ENCODE results near the gene POLR1A.

POLR1A gene

GRCh38 chr2:86052265-86052664, 53.4 kb downstream of the POLR1A start:
- H4K20me1 ChIP-seq (ENCODE audit: insufficient read depth, low read length, poor library complexity, severe bottlenecking), result no peaks in the 10 kb centered on the region
- no peaks in the 10 kb centered on the region for H3F3A ChIP-seq (ENCODE audit: low read depth)
- H3K9me2 ChIP-seq (replicated peaks; ENCODE audit: low read depth, low read length), result no peaks in the 10 kb centered on the region
- no peaks in the 10 kb centered on the region for H3K4me1 ChIP-seq (ENCODE audit: insufficient read depth, low read length, poor library complexity, severe bottlenecking)
- H3K36me3 ChIP-seq (ENCODE audit: insufficient read depth, low read length), result peaks cover 83% of the 10 kb centered on the region; the same call in 1 of the 2 replicates
- H3K79me2 ChIP-seq (ENCODE audit: insufficient read depth, low read length), result no peaks in the 10 kb centered on the region
- no peaks in the 10 kb centered on the region for H3K9me3 ChIP-seq (ENCODE audit: insufficient read depth, low read depth, low read length)
- H3K27me3 ChIP-seq (ENCODE audit: insufficient read depth, low read length, poor library complexity, severe bottlenecking), result no peaks in the 10 kb centered on the region
- no peak overlapping the region for H3K4me3 ChIP-seq (ENCODE audit: low read length, poor library complexity, severe bottlenecking)
- H2AFZ ChIP-seq (ENCODE audit: low read length), result no peak overlapping the region
- H3K9ac ChIP-seq (ENCODE audit: low read depth, low read length, poor library complexity, severe bottlenecking), result no peak overlapping the region
- H3K4me2 ChIP-seq (ENCODE audit: low read depth, low read length, poor library complexity, severe bottlenecking), result no peak overlapping the region
- TF ChIP-seq CTCF (conservative IDR thresholded peaks at IDR 0.05; ENCODE audit: low read length) (no peak), EZH2phosphoT487 (IDR thresholded peaks at IDR 0.05; ENCODE audit: borderline replicate concordance) (no peak)

- Histone ChIP-seq H3K9me3 (ENCODE audit: insufficient read depth, low read depth, low read length) (no peaks in the 10 kb centered on the region), H3K9me2 (replicated peaks; ENCODE audit: low read depth, low read length) (no peaks in the 10 kb centered on the region), H3F3A (ENCODE audit: low read depth) (no peaks in the 10 kb centered on the region), H2AFZ (ENCODE audit: low read length) (no peak overlapping the region), H3K27me3 (ENCODE audit: insufficient read depth, low read length, poor library complexity, severe bottlenecking) (no peaks in the 10 kb centered on the region), H3K9ac (ENCODE audit: low read depth, low read length, poor library complexity, severe bottlenecking) (no peak overlapping the region), H3K36me3 (ENCODE audit: insufficient read depth, low read length) (peaks cover 86% of the 10 kb centered on the region; the same call in 1 of the 2 replicates), H3K4me1 (ENCODE audit: insufficient read depth, low read length, poor library complexity, severe bottlenecking) (no peaks in the 10 kb centered on the region), H4K20me1 (ENCODE audit: insufficient read depth, low read length, poor library complexity, severe bottlenecking) (no peaks in the 10 kb centered on the region), H3K4me2 (ENCODE audit: low read depth, low read length, poor library complexity, severe bottlenecking) (no peak overlapping the region), H3K79me2 (ENCODE audit: insufficient read depth, low read length) (no peaks in the 10 kb centered on the region), H3K4me3 (ENCODE audit: low read length, poor library complexity, severe bottlenecking) (no peak overlapping the region)
- TF ChIP-seq CTCF (conservative IDR thresholded peaks at IDR 0.05; ENCODE audit: low read length) (no peak), EZH2phosphoT487 (IDR thresholded peaks at IDR 0.05; ENCODE audit: borderline replicate concordance) (no peak)
Observed at GRCh38 chr2:86050301-86050700, 55.4 kb downstream of the POLR1A start.

- H2AFZ ChIP-seq (ENCODE audit: low read length), result no peak overlapping the region
- H3K4me3 ChIP-seq (ENCODE audit: low read length, poor library complexity, severe bottlenecking), result no peak overlapping the region
- no peaks in the 10 kb centered on the region for H3K9me3 ChIP-seq (ENCODE audit: insufficient read depth, low read depth, low read length)
- no peak for TF ChIP-seq CTCF (conservative IDR thresholded peaks at IDR 0.05; ENCODE audit: low read length)
- TF ChIP-seq EZH2phosphoT487 (IDR thresholded peaks at IDR 0.05; ENCODE audit: borderline replicate concordance), result no peak
- no peaks in the 10 kb centered on the region for H3K9me2 ChIP-seq (replicated peaks; ENCODE audit: low read depth, low read length)
- no peaks in the 10 kb centered on the region for H3K4me1 ChIP-seq (ENCODE audit: insufficient read depth, low read length, poor library complexity, severe bottlenecking)
- H3K9ac ChIP-seq (ENCODE audit: low read depth, low read length, poor library complexity, severe bottlenecking), result no peak overlapping the region
- no peaks in the 10 kb centered on the region for H3K27me3 ChIP-seq (ENCODE audit: insufficient read depth, low read length, poor library complexity, severe bottlenecking)
- no peak overlapping the region for H3K4me2 ChIP-seq (ENCODE audit: low read depth, low read length, poor library complexity, severe bottlenecking)
- no peaks in the 10 kb centered on the region for H3K79me2 ChIP-seq (ENCODE audit: insufficient read depth, low read length)
- no peaks in the 10 kb centered on the region for H4K20me1 ChIP-seq (ENCODE audit: insufficient read depth, low read length, poor library complexity, severe bottlenecking)
- peaks cover 86% of the 10 kb centered on the region; the same call in 1 of the 2 replicates for H3K36me3 ChIP-seq (ENCODE audit: insufficient read depth, low read length)
- no peaks in the 10 kb centered on the region for H3F3A ChIP-seq (ENCODE audit: low read depth)
Observed at GRCh38 chr2:86049529-86049928, 56.2 kb downstream of the POLR1A start.

Measured in Loucy (cell line).